NCI-H1436 (cell line): ENCODE measurements around the gene SMIM8.

Experiments
- DNase-seq: peaks from one replicate; lab custom pipeline; 2025; lab: John Stamatoyannopoulos, UW

Gene SMIM8

GRCh38 chr6:87336367-87336766, 14.0 kb downstream of the SMIM8 start:
- no peak for DNase-seq

GRCh38 chr6:87340230-87340629, 17.8 kb downstream of the SMIM8 start:
- DNase-seq: no peak

GRCh38 chr6:87341158-87341557, 18.8 kb downstream of the SMIM8 start:
- DNase-seq: no peak

GRCh38 chr6:87341899-87342298, 19.5 kb downstream of the SMIM8 start:
- no peak for DNase-seq

- no peak for DNase-seq
Observed at GRCh38 chr6:87342829-87343228, 20.4 kb downstream of the SMIM8 start.

GRCh38 chr6:87344731-87345130, 22.3 kb downstream of the SMIM8 start, which contains the start of gene C6orf163:
Gene C6orf163, plus strand, starts transcription at chr6:87344813. Its CDS starts 287 bp downstream, at chr6:87345100.
- no peak for DNase-seq

- DNase-seq: no peak
Observed at GRCh38 chr6:87346700-87347099, 24.3 kb downstream of the SMIM8 start.

- DNase-seq: no peak
Observed at GRCh38 chr6:87349896-87350295, 27.5 kb downstream of the SMIM8 start.

GRCh38 chr6:87350516-87350915, 28.1 kb downstream of the SMIM8 start:
- no peak for DNase-seq

GRCh38 chr6:87351583-87351982, 29.2 kb downstream of the SMIM8 start:
- DNase-seq: no peak

- DNase-seq: no peak
Observed at GRCh38 chr6:87356181-87356580, 33.8 kb downstream of the SMIM8 start.

GRCh38 chr6:87357479-87358196, 35.2 kb downstream of the SMIM8 start:
- no peak for DNase-seq

- DNase-seq: no peak
Observed at GRCh38 chr6:87364602-87365252, 42.3 kb downstream of the SMIM8 start.

- no peak for DNase-seq
Observed at GRCh38 chr6:87366072-87366827, 43.9 kb downstream of the SMIM8 start.

GRCh38 chr6:87366899-87367298, 44.5 kb downstream of the SMIM8 start:
- DNase-seq: no peak

- DNase-seq: no peak
Observed at GRCh38 chr6:87373377-87373776, 51.0 kb downstream of the SMIM8 start.

- no peak for DNase-seq
Observed at GRCh38 chr6:87375315-87375714, 52.9 kb downstream of the SMIM8 start.

GRCh38 chr6:87376643-87377042, 54.3 kb downstream of the SMIM8 start:
- DNase-seq: no peak

GRCh38 chr6:87378947-87379346, 56.6 kb downstream of the SMIM8 start:
- no peak for DNase-seq

GRCh38 chr6:87382861-87383260, 60.5 kb downstream of the SMIM8 start:
- no peak for DNase-seq

- no peak for DNase-seq
Observed at GRCh38 chr6:87384038-87384437, 61.6 kb downstream of the SMIM8 start.

GRCh38 chr6:87384449-87384848, 62.1 kb downstream of the SMIM8 start:
- no peak for DNase-seq

- DNase-seq: peak; percentile 14
Observed at GRCh38 chr6:87391334-87391733, 68.9 kb downstream of the SMIM8 start.
